Keratinocyte (primary cell): ENCODE results near the gene TNC.

Experiments
- EZH2 ChIP-seq: IDR thresholded peaks from one replicate; pipeline ENCODE4 v1.6.1; 2012; ENCODE audit warnings: inconsistent platforms, mild to moderate bottlenecking, low read length, moderate library complexity
- TF ChIP-seq, protein P1 (sequence below), 3 experiments: IDR thresholded peaks in 1 of 3; conservative IDR thresholded peaks in 1 of 3; optimal IDR thresholded peaks in 1 of 3; 2 replicates in 2 of 3; 3 replicates in 1 of 3; pipeline versions ENCODE3 to v1.5.1; 2011; ENCODE audit warnings: low read length in 3 of 3, mild to moderate bottlenecking in 3 of 3, moderate library complexity in 2 of 3, control low read depth in 1 of 3, inconsistent platforms in 1 of 3; ENCODE audit not compliant: insufficient read depth in 2 of 3; ENCODE audit errors: extremely low read depth in 1 of 3

DNA sequence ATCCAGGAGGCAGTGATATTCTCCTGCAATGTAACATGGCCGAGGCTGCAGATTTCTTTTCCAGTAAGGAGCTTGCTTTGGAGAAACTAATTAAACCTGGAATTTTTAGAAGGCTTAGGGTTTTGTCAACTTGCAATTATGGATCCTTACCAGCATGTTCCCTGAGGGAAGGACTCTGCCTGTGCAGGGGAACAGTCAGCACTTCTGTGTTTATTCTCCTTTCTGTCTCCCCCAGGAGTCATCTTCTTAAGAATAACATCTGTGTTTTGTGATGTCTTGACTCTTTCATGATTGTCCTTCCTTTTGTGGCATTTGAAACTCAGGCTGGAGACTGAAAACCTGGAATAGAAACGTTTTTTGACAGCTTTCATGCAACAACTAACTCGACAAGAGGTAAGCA lies 107.1 kb downstream of the TNC start:
- TF ChIP-seq, protein P1, sequence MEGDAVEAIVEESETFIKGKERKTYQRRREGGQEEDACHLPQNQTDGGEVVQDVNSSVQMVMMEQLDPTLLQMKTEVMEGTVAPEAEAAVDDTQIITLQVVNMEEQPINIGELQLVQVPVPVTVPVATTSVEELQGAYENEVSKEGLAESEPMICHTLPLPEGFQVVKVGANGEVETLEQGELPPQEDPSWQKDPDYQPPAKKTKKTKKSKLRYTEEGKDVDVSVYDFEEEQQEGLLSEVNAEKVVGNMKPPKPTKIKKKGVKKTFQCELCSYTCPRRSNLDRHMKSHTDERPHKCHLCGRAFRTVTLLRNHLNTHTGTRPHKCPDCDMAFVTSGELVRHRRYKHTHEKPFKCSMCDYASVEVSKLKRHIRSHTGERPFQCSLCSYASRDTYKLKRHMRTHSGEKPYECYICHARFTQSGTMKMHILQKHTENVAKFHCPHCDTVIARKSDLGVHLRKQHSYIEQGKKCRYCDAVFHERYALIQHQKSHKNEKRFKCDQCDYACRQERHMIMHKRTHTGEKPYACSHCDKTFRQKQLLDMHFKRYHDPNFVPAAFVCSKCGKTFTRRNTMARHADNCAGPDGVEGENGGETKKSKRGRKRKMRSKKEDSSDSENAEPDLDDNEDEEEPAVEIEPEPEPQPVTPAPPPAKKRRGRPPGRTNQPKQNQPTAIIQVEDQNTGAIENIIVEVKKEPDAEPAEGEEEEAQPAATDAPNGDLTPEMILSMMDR (optimal IDR thresholded peaks at IDR 0.05 in 1 of 3, IDR thresholded peaks at IDR 0.05 in 1 of 3, conservative IDR thresholded peaks at IDR 0.05 in 1 of 3; ENCODE audit: extremely low read depth in 1 of 3, insufficient read depth in 2 of 3, low read length in 3 of 3) = no peak
- TF ChIP-seq EZH2 = no peak
